OCI-LY7 (cell line): Measurements from ENCODE around the gene TUBB8B. TPM values are rescaled to one million over a fixed set of nuclear protein-coding genes. Genes with fewer than 3 reads are reported as not detected.
"Not testable (repeated sequence)": the region's sequence is repeated elsewhere in the genome, so short reads cannot be mapped to it uniquely, and the experiment has no call there.

Source experiments
- BruUV-seq: library from RNA; stranded (reverse); fragments of 400-500 nt; replicated peaks from 2 replicates; lab custom pipeline; 2021; lab: Mats Ljungman, UMichigan
- CTCF ChIA-PET: fragments of 300-600 bp; sonication (Branson Sonifier 250); formaldehyde crosslinking; loops from one replicate; lab custom pipeline; 2022; ENCODE audit warnings: antibody characterized with exemption; ENCODE audit not compliant: unreplicated experiment; lab: Charles Lee
- POLR2A ChIA-PET: fragments of 300-600 bp; sonication (Branson Sonifier 250); formaldehyde crosslinking; loops from one replicate; lab custom pipeline; 2022; ENCODE audit warnings: antibody characterized with exemption; lab: Charles Lee
- DNase-seq: peaks from one replicate; pipeline ENCODE4 v3.0.0-alpha.2; 2015; ENCODE audit warnings: low spot score
- H2AFZ ChIP-seq: fragments of 200-600 bp; sonication (generic), shearing (Covaris generic); 2 replicates; pipeline ENCODE4 v1.6.1; 2014; ENCODE audit warnings: mild to moderate bottlenecking, antibody characterized with exemption, low read length, moderate library complexity
- H3K27ac ChIP-seq: fragments of 200-600 bp; sonication (generic); 2 replicates; pipeline ENCODE4 v1.5.1; 2014; ENCODE audit warnings: mixed run types, low read depth, mild to moderate bottlenecking, moderate library complexity, low read length, inconsistent platforms; ENCODE audit not compliant: poor library complexity, severe bottlenecking
- H3K36me3 ChIP-seq: fragments of 200-600 bp; sonication (generic); 2 replicates; pipeline ENCODE4 v1.6.1; 2014; ENCODE audit warnings: mild to moderate bottlenecking, antibody characterized with exemption, low read length, moderate library complexity, mixed read lengths; ENCODE audit not compliant: insufficient read depth
- H3K4me1 ChIP-seq: fragments of 200-600 bp; sonication (generic); 2 replicates; pipeline ENCODE4 v1.5.1; 2014; ENCODE audit warnings: mild to moderate bottlenecking, low read length; ENCODE audit not compliant: insufficient read depth, poor library complexity, severe bottlenecking
- H3K4me2 ChIP-seq: fragments of 200-600 bp; sonication (generic); 2 replicates; pipeline ENCODE4 v1.6.1; 2014; ENCODE audit warnings: mild to moderate bottlenecking, low read length
- H3K4me3 ChIP-seq: fragments of 200-600 bp; sonication (generic); 2 replicates; pipeline ENCODE4 v1.5.1; 2014; ENCODE audit warnings: mild to moderate bottlenecking, low read depth, low read length; ENCODE audit not compliant: poor library complexity, severe bottlenecking
- H3K79me2 ChIP-seq: fragments of 200-600 bp; sonication (generic); 2 replicates; pipeline ENCODE4 v1.6.1; 2016; ENCODE audit warnings: low read depth, mild to moderate bottlenecking, low read length, moderate library complexity, mixed read lengths; ENCODE audit not compliant: insufficient read depth
- H3K9me2 ChIP-seq: fragments of 200-600 bp; sonication (generic); 2 replicates; pipeline ENCODE4 v1.6.1; 2016; ENCODE audit warnings: mild to moderate bottlenecking, low read length, mixed read lengths; ENCODE audit not compliant: insufficient read depth
- H3K9me3 ChIP-seq: fragments of 200-600 bp; sonication (generic); 2 replicates; pipeline ENCODE4 v1.6.1; 2014; ENCODE audit warnings: mild to moderate bottlenecking, mixed run types, low read length, mixed read lengths
- H4K20me1 ChIP-seq: fragments of 200-600 bp; sonication (generic); 2 replicates; pipeline ENCODE4 v1.6.1; 2014; ENCODE audit warnings: mild to moderate bottlenecking, antibody characterized with exemption, low read length, moderate library complexity, mixed read lengths; ENCODE audit not compliant: insufficient read depth
- intact Hi-C: fragments of 100-400 bp; cut with micrococcal nuclease; formaldehyde crosslinking; loops from one replicate; pipeline ENCODE4 v1.10.0; 2022; ENCODE audit not compliant: unreplicated experiment
- total RNA-seq, 2 experiments: library from RNA; depleted of rRNA in 1 of 2; stranded (reverse); fragments of >200 nt in 1 of 2; shearing (Covaris generic) in 1 of 2; gene quantifications; 2 replicates each; pipeline ENCODE4 v1.2.3, GENCODE V29; 2014 to 2022

The TUBB8B gene
- total RNA-seq, 2 experiments from 2014 or later: not detected

GRCh38 chr18:89124-89523, 39.7 kb upstream of the TUBB8B start:
- H3K36me3 ChIP-seq, H2AFZ ChIP-seq, H3K4me1 ChIP-seq, intact Hi-C loops, H4K20me1 ChIP-seq, BruUV-seq, H3K9me2 ChIP-seq, H3K4me3 ChIP-seq, CTCF ChIA-PET, H3K4me2 ChIP-seq, H3K27ac ChIP-seq, H3K9me3 ChIP-seq, POLR2A ChIA-PET, H3K79me2 ChIP-seq, DNase-seq: not testable (repeated sequence)

GRCh38 chr18:84801-85200, 35.4 kb upstream of the TUBB8B start:
- H4K20me1 ChIP-seq, CTCF ChIA-PET, DNase-seq, H3K4me2 ChIP-seq, H2AFZ ChIP-seq, BruUV-seq, intact Hi-C loops, H3K4me3 ChIP-seq, H3K9me2 ChIP-seq, H3K4me1 ChIP-seq, H3K9me3 ChIP-seq, H3K36me3 ChIP-seq, POLR2A ChIA-PET, H3K79me2 ChIP-seq, H3K27ac ChIP-seq: not testable (repeated sequence)

GRCh38 chr18:82626-83209, 33.3 kb upstream of the TUBB8B start:
- H3K79me2 ChIP-seq, H3K4me3 ChIP-seq, H4K20me1 ChIP-seq, H3K27ac ChIP-seq, CTCF ChIA-PET, BruUV-seq, H3K4me1 ChIP-seq, H3K9me3 ChIP-seq, H2AFZ ChIP-seq, H3K9me2 ChIP-seq, intact Hi-C loops, DNase-seq, H3K4me2 ChIP-seq, H3K36me3 ChIP-seq, POLR2A ChIA-PET: not testable (repeated sequence)

GRCh38 chr18:80881-81280, 31.5 kb upstream of the TUBB8B start:
- H3K9me3 ChIP-seq, DNase-seq, H3K4me3 ChIP-seq, H3K36me3 ChIP-seq, H4K20me1 ChIP-seq, CTCF ChIA-PET, intact Hi-C loops, H2AFZ ChIP-seq, H3K27ac ChIP-seq, H3K79me2 ChIP-seq, H3K4me2 ChIP-seq, H3K9me2 ChIP-seq, BruUV-seq, POLR2A ChIA-PET, H3K4me1 ChIP-seq: not testable (repeated sequence)

GRCh38 chr18:80202-80601, 30.8 kb upstream of the TUBB8B start:
- H3K4me3 ChIP-seq, DNase-seq, H4K20me1 ChIP-seq, CTCF ChIA-PET, H3K9me3 ChIP-seq, H3K79me2 ChIP-seq, intact Hi-C loops, H2AFZ ChIP-seq, H3K27ac ChIP-seq, H3K4me1 ChIP-seq, H3K4me2 ChIP-seq, H3K9me2 ChIP-seq, BruUV-seq, H3K36me3 ChIP-seq, POLR2A ChIA-PET: not testable (repeated sequence)

- BruUV-seq, DNase-seq, H4K20me1 ChIP-seq, H3K36me3 ChIP-seq, H3K9me2 ChIP-seq, H3K79me2 ChIP-seq, H2AFZ ChIP-seq, H3K27ac ChIP-seq, H3K4me1 ChIP-seq, CTCF ChIA-PET, POLR2A ChIA-PET, H3K4me2 ChIP-seq, intact Hi-C loops, H3K9me3 ChIP-seq, H3K4me3 ChIP-seq: not testable (repeated sequence)
These were observed 26.2 kb upstream of the TUBB8B start for GRCh38 chr18:75525-76160.
